HepG2 (cell line): ENCODE results near the gene LMOD1. TPM values are rescaled to one million over a fixed set of nuclear protein-coding genes. Genes with fewer than 3 reads are reported as not detected.
A peak's percentile ranks its signal among the peaks of the same experiment; 100 is the strongest.

Experiments used
- GABPB1 ChIP-seq: IDR thresholded peaks from 2 replicates; pipeline ENCODE4 v1.6.1; 2016; ENCODE audit warnings: mild to moderate bottlenecking, missing genetic modification reagents, moderate library complexity, missing compliant biosample characterization
- GMEB1 ChIP-seq: sonication (generic); formaldehyde crosslinking; IDR thresholded peaks from 2 replicates; pipeline ENCODE4 v1.5.1; 2020; ENCODE audit warnings: missing genetic modification reagents, mild to moderate bottlenecking, borderline replicate concordance
- KAT8 ChIP-seq: IDR thresholded peaks from 2 replicates; pipeline ENCODE4 v1.6.1; 2016; ENCODE audit warnings: missing genetic modification reagents, missing compliant biosample characterization
- KDM1A ChIP-seq: IDR thresholded peaks from 2 replicates; pipeline ENCODE4 v1.6.1; 2016; ENCODE audit warnings: missing compliant biosample characterization
- NFIC ChIP-seq: IDR thresholded peaks from 2 replicates; pipeline ENCODE4 v1.6.1; 2012; ENCODE audit warnings: mild to moderate bottlenecking, low read length, inconsistent platforms
- PHF8 ChIP-seq: sonication (generic); formaldehyde crosslinking; IDR thresholded peaks from 2 replicates; pipeline ENCODE4 v1.5.0; 2020; ENCODE audit warnings: missing genetic modification reagents
- SAP130 ChIP-seq: IDR thresholded peaks from 2 replicates; pipeline ENCODE4 v1.6.1; 2016; ENCODE audit warnings: low read depth
- ZMYM4 ChIP-seq: sonication (generic); formaldehyde crosslinking; IDR thresholded peaks from 2 replicates; pipeline ENCODE4 v1.8.1; 2023; ENCODE audit warnings: mild to moderate bottlenecking, missing genetic modification reagents
- ZNF318 ChIP-seq: sonication (generic); formaldehyde crosslinking; IDR thresholded peaks from 2 replicates; pipeline ENCODE4 v1.4.0; 2020; ENCODE audit warnings: mild to moderate bottlenecking, missing genetic modification reagents
- ZNF44 ChIP-seq: sonication (generic); formaldehyde crosslinking; IDR thresholded peaks from 2 replicates; pipeline ENCODE4 v1.5.1; 2020; ENCODE audit warnings: mild to moderate bottlenecking, missing genetic modification reagents
- ZNF484 ChIP-seq: sonication (generic); formaldehyde crosslinking; IDR thresholded peaks from 2 replicates; pipeline ENCODE4 v1.5.1; 2020; ENCODE audit warnings: mild to moderate bottlenecking, low read depth, missing genetic modification reagents, borderline replicate concordance
- ZNF691 ChIP-seq: sonication (generic); formaldehyde crosslinking; IDR thresholded peaks from 2 replicates; pipeline ENCODE4 v1.4.0; 2020; ENCODE audit warnings: missing genetic modification reagents, low read depth, mild to moderate bottlenecking, borderline replicate concordance
- ZSCAN25 ChIP-seq: sonication (generic); formaldehyde crosslinking; IDR thresholded peaks from 2 replicates; pipeline ENCODE4 v1.8.0; 2022; ENCODE audit warnings: mild to moderate bottlenecking, missing genetic modification reagents
- polyA plus RNA-seq, 8 experiments: library from polyadenylated mRNA; depleted of rRNA in 3 of 8; stranded (reverse) in 7 of 8; unstranded in 1 of 8; fragments of >200 nt; fragmentation: Illumina TruSeq in 4 of 8; extraction: Trizol in 4 of 8; gene quantifications; 2 replicates each; pipeline versions ENCODE4 v1.2.1 to v1.2.3, GENCODE V29; 2011 to 2016; ENCODE audit warnings: low read depth in 4 of 8, missing spikeins in 1 of 8, mixed read lengths in 1 of 8; ENCODE audit not compliant: insufficient read depth in 1 of 8
- total RNA-seq, 5 experiments: library from RNA; depleted of rRNA; stranded (reverse); fragments of >200 nt; fragmentation: Illumina TruSeq; extraction: Trizol; gene quantifications; 2 replicates each; pipeline ENCODE4 v1.2.3, GENCODE V29; 2016; ENCODE audit warnings: low read depth in 1 of 5
- TF ChIP-seq, protein P1 (sequence below): sonication (generic); formaldehyde crosslinking; IDR thresholded peaks from 2 replicates; pipeline ENCODE4 v1.4.0; 2020; ENCODE audit warnings: missing genetic modification reagents, borderline replicate concordance

Gene LMOD1
- total and polyA plus RNA-seq, 2 of the 13 experiments (the other 11 are each of a cell fraction or from before 2014, with no cell fraction given), result not detected

DNA sequence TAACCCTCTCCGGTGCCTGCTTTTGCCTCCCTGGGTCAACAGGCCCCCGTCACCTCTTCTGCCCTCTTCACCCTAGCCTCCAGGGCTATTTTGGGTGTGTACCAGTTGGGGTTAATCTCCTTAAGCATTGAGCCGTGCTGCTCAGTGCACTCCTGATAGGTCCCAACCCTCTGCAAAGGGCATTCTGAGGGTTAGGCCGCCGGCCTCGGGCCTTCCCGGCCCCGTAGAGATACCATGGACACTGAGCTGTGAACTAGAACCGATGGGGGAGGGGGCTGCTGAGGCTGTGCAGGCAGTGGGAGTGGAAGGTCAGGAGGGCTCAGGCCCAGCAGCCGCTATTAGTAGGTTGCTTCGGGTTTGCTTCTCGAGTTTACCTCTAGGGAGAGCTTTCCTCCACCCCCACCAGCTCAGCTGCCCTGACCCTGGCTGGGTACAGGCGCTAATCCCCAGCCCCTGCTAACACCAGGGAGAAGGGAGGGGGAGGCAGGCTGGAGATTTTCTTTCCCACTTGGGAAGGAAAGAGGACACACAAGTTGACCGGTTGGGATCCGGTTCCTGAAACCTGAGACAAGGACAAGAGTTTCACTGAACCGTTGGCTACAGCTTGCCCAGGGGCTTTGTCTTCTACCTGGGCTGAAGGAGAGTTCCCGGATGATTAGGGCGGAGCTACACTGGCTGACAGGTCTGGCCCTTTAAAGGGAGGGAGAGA is 4.8 kb downstream of the LMOD1 start (continued):
- TF ChIP-seq ZNF318 (CRISPR knock-in tag), result no peak
- TF ChIP-seq SAP130 (CRISPR knock-in tag), result no peak
- peak; percentile 68 for TF ChIP-seq PHF8
- TF ChIP-seq GABPB1 (CRISPR knock-in tag), result no peak
- TF ChIP-seq, protein P1, sequence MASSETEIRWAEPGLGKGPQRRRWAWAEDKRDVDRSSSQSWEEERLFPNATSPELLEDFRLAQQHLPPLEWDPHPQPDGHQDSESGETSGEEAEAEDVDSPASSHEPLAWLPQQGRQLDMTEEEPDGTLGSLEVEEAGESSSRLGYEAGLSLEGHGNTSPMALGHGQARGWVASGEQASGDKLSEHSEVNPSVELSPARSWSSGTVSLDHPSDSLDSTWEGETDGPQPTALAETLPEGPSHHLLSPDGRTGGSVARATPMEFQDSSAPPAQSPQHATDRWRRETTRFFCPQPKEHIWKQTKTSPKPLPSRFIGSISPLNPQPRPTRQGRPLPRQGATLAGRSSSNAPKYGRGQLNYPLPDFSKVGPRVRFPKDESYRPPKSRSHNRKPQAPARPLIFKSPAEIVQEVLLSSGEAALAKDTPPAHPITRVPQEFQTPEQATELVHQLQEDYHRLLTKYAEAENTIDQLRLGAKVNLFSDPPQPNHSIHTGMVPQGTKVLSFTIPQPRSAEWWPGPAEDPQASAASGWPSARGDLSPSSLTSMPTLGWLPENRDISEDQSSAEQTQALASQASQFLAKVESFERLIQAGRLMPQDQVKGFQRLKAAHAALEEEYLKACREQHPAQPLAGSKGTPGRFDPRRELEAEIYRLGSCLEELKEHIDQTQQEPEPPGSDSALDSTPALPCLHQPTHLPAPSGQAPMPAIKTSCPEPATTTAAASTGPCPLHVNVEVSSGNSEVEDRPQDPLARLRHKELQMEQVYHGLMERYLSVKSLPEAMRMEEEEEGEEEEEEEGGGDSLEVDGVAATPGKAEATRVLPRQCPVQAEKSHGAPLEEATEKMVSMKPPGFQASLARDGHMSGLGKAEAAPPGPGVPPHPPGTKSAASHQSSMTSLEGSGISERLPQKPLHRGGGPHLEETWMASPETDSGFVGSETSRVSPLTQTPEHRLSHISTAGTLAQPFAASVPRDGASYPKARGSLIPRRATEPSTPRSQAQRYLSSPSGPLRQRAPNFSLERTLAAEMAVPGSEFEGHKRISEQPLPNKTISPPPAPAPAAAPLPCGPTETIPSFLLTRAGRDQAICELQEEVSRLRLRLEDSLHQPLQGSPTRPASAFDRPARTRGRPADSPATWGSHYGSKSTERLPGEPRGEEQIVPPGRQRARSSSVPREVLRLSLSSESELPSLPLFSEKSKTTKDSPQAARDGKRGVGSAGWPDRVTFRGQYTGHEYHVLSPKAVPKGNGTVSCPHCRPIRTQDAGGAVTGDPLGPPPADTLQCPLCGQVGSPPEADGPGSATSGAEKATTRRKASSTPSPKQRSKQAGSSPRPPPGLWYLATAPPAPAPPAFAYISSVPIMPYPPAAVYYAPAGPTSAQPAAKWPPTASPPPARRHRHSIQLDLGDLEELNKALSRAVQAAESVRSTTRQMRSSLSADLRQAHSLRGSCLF, result no peak
- no peak for TF ChIP-seq ZNF44 (CRISPR knock-in tag)
- no peak for TF ChIP-seq KDM1A
- TF ChIP-seq NFIC, result no peak
- TF ChIP-seq ZNF484 (CRISPR knock-in tag), result no peak
- TF ChIP-seq GMEB1, result no peak
- TF ChIP-seq ZMYM4, result peak; percentile 62
- no peak for TF ChIP-seq ZSCAN25 (CRISPR knock-in tag)
- TF ChIP-seq KAT8 (CRISPR knock-in tag), result no peak
- TF ChIP-seq ZNF691 (CRISPR knock-in tag), result no peak
